HuH-7.5 (cell line): ENCODE results near the gene ENOX1.

Experiments used
- DNase-seq: peaks from one replicate; pipeline ENCODE4 v3.0.0; 2011; ENCODE audit warnings: low spot score

The ENOX1 gene

GRCh38 chr13:43245374-43245964 is 541.3 kb downstream of the ENOX1 start:
- DNase-seq = no peak

GRCh38 chr13:43244481-43244880 is 542.3 kb downstream of the ENOX1 start:
- DNase-seq = no peak

- no peak for DNase-seq
Measured at GRCh38 chr13:43243711-43244110, 543.1 kb downstream of the ENOX1 start.

GRCh38 chr13:43242040-43242439 is 544.7 kb downstream of the ENOX1 start:
- DNase-seq = no peak

GRCh38 chr13:43240278-43240677 is 546.5 kb downstream of the ENOX1 start:
- no peak for DNase-seq

- DNase-seq = no peak
Measured at GRCh38 chr13:43239275-43239840, 547.4 kb downstream of the ENOX1 start.

- DNase-seq = no peak
Measured at GRCh38 chr13:43238341-43239083, 548.3 kb downstream of the ENOX1 start.

- no peak for DNase-seq
Measured at GRCh38 chr13:43237616-43238015, 549.2 kb downstream of the ENOX1 start.

- DNase-seq = no peak
Measured at GRCh38 chr13:43235028-43235427, 551.7 kb downstream of the ENOX1 start.

GRCh38 chr13:43232873-43233265 is 553.9 kb downstream of the ENOX1 start:
- no peak for DNase-seq

- no peak for DNase-seq
Measured at GRCh38 chr13:43232144-43232872, 554.5 kb downstream of the ENOX1 start.

GRCh38 chr13:43230989-43231388 is 555.8 kb downstream of the ENOX1 start:
- DNase-seq = no peak

- no peak for DNase-seq
Measured at GRCh38 chr13:43229506-43229905, 557.3 kb downstream of the ENOX1 start.

- DNase-seq = no peak
Measured at GRCh38 chr13:43227721-43228120, 559.1 kb downstream of the ENOX1 start.

- DNase-seq = no peak
Measured at GRCh38 chr13:43223216-43223615, 563.6 kb downstream of the ENOX1 start.

GRCh38 chr13:43222086-43222485 is 564.7 kb downstream of the ENOX1 start:
- no peak for DNase-seq

GRCh38 chr13:43221611-43222010 is 565.2 kb downstream of the ENOX1 start:
- no peak for DNase-seq

- DNase-seq = no peak
Measured at GRCh38 chr13:43220873-43221595, 565.7 kb downstream of the ENOX1 start.

GRCh38 chr13:43214124-43214523 is 572.6 kb downstream of the ENOX1 start:
- no peak for DNase-seq

- DNase-seq = no peak
Measured at GRCh38 chr13:43206838-43207237, 579.9 kb downstream of the ENOX1 start.

GRCh38 chr13:43205416-43205815 is 581.4 kb downstream of the ENOX1 start:
- DNase-seq = no peak

GRCh38 chr13:43204591-43204990 is 582.2 kb downstream of the ENOX1 start:
- no peak for DNase-seq
